HCT116 (cell line): ENCODE measurements around the gene DENND2D. TPM values are rescaled to one million over a fixed set of nuclear protein-coding genes. Genes with fewer than 3 reads are reported as not detected.

Experiments used
- ATAC-seq: fragments of 200-7000 bp; cut with Tn5 transposase; 2 replicates; pipeline ENCODE4 v1.9.1; 2020; ENCODE audit warnings: mild to moderate bottlenecking, moderate library complexity
- BruUV-seq: library from RNA; stranded (reverse); fragments of 400-500 nt; replicated peaks from 2 replicates; lab custom pipeline; 2021; lab: Mats Ljungman, UMichigan
- CTCF ChIA-PET: fragments of 300-600 bp; sonication (Branson Sonifier 250); formaldehyde crosslinking; loops from one replicate; lab custom pipeline; 2021; ENCODE audit warnings: antibody characterized with exemption; lab: Charles Lee
- POLR2A ChIA-PET: fragments of 300-600, 350-600 bp; sonication (Branson Sonifier 250); formaldehyde crosslinking; loops from one replicate; lab custom pipeline; 2021; ENCODE audit warnings: antibody characterized with exemption; lab: Charles Lee
- RAD21 ChIA-PET, 2 experiments: fragments of 300-600 bp; sonication (Branson Sonifier 250); formaldehyde crosslinking; loops; one replicate each; lab custom pipeline; 2023; ENCODE audit warnings: low total read pairs in 2 of 2; ENCODE audit not compliant: uncharacterized antibody in 2 of 2, unreplicated experiment in 2 of 2, low non-redundant PET in 1 of 2; lab: Charles Lee
- DNase-seq: peaks from one replicate; pipeline ENCODE4 v3.0.0-alpha.2; 2010; ENCODE audit warnings: low read depth, low spot score
- H2AFZ ChIP-seq: fragments of 200-600 bp; shearing (Covaris generic), sonication (generic); 2 replicates; pipeline ENCODE4 v1.6.1; 2017; ENCODE audit warnings: low read depth, mixed run types, mixed read lengths, antibody characterized with exemption, low read length; ENCODE audit not compliant: poor library complexity, severe bottlenecking
- H3K27ac ChIP-seq: 2 replicates; pipeline ENCODE4 v1.5.1; 2012; ENCODE audit warnings: low read depth, low read length
- H3K27me3 ChIP-seq: fragments of 200-600 bp; sonication (generic); 2 replicates; pipeline ENCODE4 v1.6.1; 2016; ENCODE audit warnings: mixed run types, low read length, mixed read lengths; ENCODE audit not compliant: insufficient read depth
- H3K36me3 ChIP-seq, 2 experiments: fragments of 200-500 bp in 1 of 2; fragments of 200-600 bp in 1 of 2; sonication (Bioruptor generic) in 1 of 2; sonication (generic) in 1 of 2; 2 replicates each; pipeline versions ENCODE4 v1.5.1 to v1.6.1; 2014 to 2016; ENCODE audit warnings: low read length in 2 of 2, inconsistent platforms in 1 of 2, mixed read lengths in 1 of 2, mixed run types in 1 of 2; ENCODE audit not compliant: insufficient read depth in 2 of 2, control insufficient read depth in 1 of 2
- H3K4me1 ChIP-seq, 2 experiments: fragments of 200-600 bp in 1 of 2; sonication (generic) in 1 of 2; 2 replicates each; pipeline versions ENCODE4 v1.5.1 to v1.6.1; 2012 to 2017; ENCODE audit warnings: low read length in 2 of 2, inconsistent platforms in 1 of 2, mild to moderate bottlenecking in 1 of 2, mixed read lengths in 1 of 2, mixed run types in 1 of 2, moderate library complexity in 1 of 2; ENCODE audit not compliant: insufficient read depth in 2 of 2, control insufficient read depth in 1 of 2
- H3K4me2 ChIP-seq: fragments of 200-600 bp; sonication (generic); 2 replicates; pipeline ENCODE4 v1.6.1; 2017; ENCODE audit warnings: mixed run types, low read length, mixed read lengths
- H3K4me3 ChIP-seq, 2 experiments: fragments of 200-600 bp in 1 of 2; sonication (generic) in 1 of 2; replicated peaks in 1 of 2; 2 replicates each; pipeline ENCODE4 v1.5.1; 2011 to 2016; ENCODE audit warnings: low read length in 2 of 2, control low read depth in 1 of 2, low read depth in 1 of 2, mild to moderate bottlenecking in 1 of 2, mixed read lengths in 1 of 2, mixed run types in 1 of 2
- H3K79me2 ChIP-seq: fragments of 200-600 bp; sonication (generic); 2 replicates; pipeline ENCODE4 v1.6.1; 2017; ENCODE audit warnings: mild to moderate bottlenecking, mixed run types, low read length, moderate library complexity, mixed read lengths; ENCODE audit not compliant: insufficient read depth
- H3K9ac ChIP-seq: fragments of 200-600 bp; sonication (generic); 2 replicates; pipeline ENCODE4 v1.6.1; 2016; ENCODE audit warnings: low read length, mixed read lengths
- H3K9me2 ChIP-seq: fragments of 200-600 bp; sonication (generic), shearing (Covaris generic); 2 replicates; pipeline ENCODE4 v1.6.1; 2017; ENCODE audit warnings: mixed run types, mild to moderate bottlenecking, moderate library complexity; ENCODE audit not compliant: insufficient read depth
- H3K9me3 ChIP-seq, 2 experiments: fragments of 200-500 bp in 1 of 2; fragments of 200-600 bp in 1 of 2; sonication (Bioruptor generic) in 1 of 2; sonication (generic) in 1 of 2; 2 replicates each; pipeline ENCODE4 v1.6.1; 2014 to 2017; ENCODE audit warnings: low read length in 2 of 2, mixed read lengths in 2 of 2, inconsistent platforms in 1 of 2, low read depth in 1 of 2, mild to moderate bottlenecking in 1 of 2, mixed run types in 1 of 2, moderate library complexity in 1 of 2; ENCODE audit not compliant: control insufficient read depth in 1 of 2, insufficient read depth in 1 of 2
- H4K20me1 ChIP-seq: fragments of 200-600 bp; sonication (generic), shearing (Covaris generic); 2 replicates; pipeline ENCODE4 v1.6.1; 2017; ENCODE audit warnings: mixed run types, mild to moderate bottlenecking, moderate library complexity; ENCODE audit not compliant: insufficient read depth
- ATF3 ChIP-seq: IDR thresholded peaks from 2 replicates; pipeline ENCODE4 v1.6.1; 2012
- EZH2 ChIP-seq: fragments of 200-600 bp; sonication (generic); IDR thresholded peaks from 2 replicates; pipeline ENCODE4 v1.6.1; 2017; ENCODE audit warnings: antibody characterized with exemption, mixed run types
- POLR2A ChIP-seq: IDR thresholded peaks from 2 replicates; pipeline ENCODE4 v1.7.0; 2011; ENCODE audit warnings: borderline replicate concordance; ENCODE audit not compliant: insufficient read depth, insufficient read length; ENCODE audit errors: extremely low read depth
- REST ChIP-seq: IDR thresholded peaks from 2 replicates; pipeline ENCODE4 v1.6.1; 2012; ENCODE audit warnings: low read depth
- SRF ChIP-seq: IDR thresholded peaks from 2 replicates; pipeline ENCODE4 v1.6.1; 2012; ENCODE audit warnings: low read depth
- intact Hi-C: fragments of 100-400 bp; cut with micrococcal nuclease; formaldehyde crosslinking; loops from 2 replicates; pipeline ENCODE4 v1.10.0; 2022
- total RNA-seq: library from RNA; stranded (reverse); gene quantifications from one replicate; pipeline ENCODE4 v1.2.1, GENCODE V29; 2021; ENCODE audit not compliant: unreplicated experiment

DENND2D gene
- total RNA-seq, 1 experiment from 2014 or later, result 31.9 TPM

- BruUV-seq, result no TSS peak
- H3K36me3 ChIP-seq, result no peaks in the 10 kb centered on the region
- H3K9me3 ChIP-seq, result no peaks in the 10 kb centered on the region
- H3K27ac ChIP-seq, result no peak overlapping the region
- no peaks in the 10 kb centered on the region for H3K27me3 ChIP-seq
- H2AFZ ChIP-seq, result no peak overlapping the region
- ChIA-PET CTCF (no interaction called here), POLR2A (no interaction called here), RAD21 (no interaction called here)
- no peaks in the 10 kb centered on the region for H3K9me2 ChIP-seq
- H3K4me3 ChIP-seq, result no peak overlapping the region
- TF ChIP-seq ATF3 (no peak), POLR2A (no peak), SRF (no peak), EZH2 (no peak), REST (no peak)
- no peaks in the 10 kb centered on the region for H4K20me1 ChIP-seq
- H3K9ac ChIP-seq, result no peak overlapping the region
- no peaks in the 10 kb centered on the region for H3K4me1 ChIP-seq
- no peaks in the 10 kb centered on the region for H3K79me2 ChIP-seq
- ATAC-seq (no peak), DNase-seq (no peak)
- intact Hi-C loops, result no loop called here
- H3K4me2 ChIP-seq, result no peak overlapping the region
Measured at GRCh38 chr1:111241797-111242196, 41.4 kb upstream of the DENND2D start.
